Vagina (tissue), 2 donors: ENCODE measurements around the gene SPRYD3. TPM values are rescaled to one million over a fixed set of nuclear protein-coding genes. Genes with fewer than 3 reads are reported as not detected.

ENCODE experiments used
- DNase-seq, 2 donors: peaks; one replicate each; pipeline ENCODE4 v3.0.0-alpha.2; 2017; ENCODE audit errors: extremely low spot score in 2 of 2
- H3K27ac ChIP-seq: fragments of 200-600 bp; sonication (generic); one replicate; pipeline ENCODE4 v1.5.1; 2019
- H3K27me3 ChIP-seq: fragments of 200-600 bp; sonication (generic); one replicate; pipeline ENCODE4 v1.5.1; 2019
- H3K36me3 ChIP-seq, 2 donors: fragments of 200-600 bp; sonication (generic); one replicate each; pipeline ENCODE4 v1.5.1; 2017 to 2019
- H3K4me1 ChIP-seq: fragments of 200-600 bp; sonication (generic); one replicate; pipeline ENCODE4 v1.5.1; 2019
- H3K4me3 ChIP-seq, 2 donors: fragments of 200-600 bp; sonication (generic); 1 replicate in 1 of 2; 2 replicates in 1 of 2; pipeline ENCODE4 v1.5.1; 2016 to 2019
- H3K9me3 ChIP-seq: fragments of 200-600 bp; sonication (generic); one replicate; pipeline ENCODE4 v1.5.1; 2019
- POLR2A ChIP-seq, 2 donors: fragments of 450-650 bp; IDR thresholded peaks; one replicate each; pipeline ENCODE4 v1.6.1; 2017; ENCODE audit warnings: antibody characterized with exemption in 2 of 2, mild to moderate bottlenecking in 2 of 2, moderate library complexity in 2 of 2
- POLR2AphosphoS5 ChIP-seq, 2 donors: sonication (generic); formaldehyde crosslinking; IDR thresholded peaks; one replicate each; pipeline ENCODE4 v1.9.0; 2017; ENCODE audit warnings: antibody characterized with exemption in 2 of 2, mild to moderate bottlenecking in 2 of 2, low read depth in 1 of 2; ENCODE audit not compliant: insufficient read depth in 1 of 2
- intact Hi-C: fragments of 100-400 bp; cut with DNase I; formaldehyde crosslinking; loops from one replicate; pipeline ENCODE4 v1.15.1; 2023
- total RNA-seq: library from RNA; depleted of rRNA; stranded (reverse); fragments of >200 nt; gene quantifications from one replicate; pipeline ENCODE4 v1.2.3, GENCODE V29; 2016
- TF ChIP-seq, protein P1 (sequence below), 3 experiments: fragments of 450-650 bp in 2 of 3; fragments of 200-600 bp in 1 of 3; sonication (generic) in 1 of 3; IDR thresholded peaks; one replicate each; pipeline ENCODE4 v1.5.1; 2017 to 2019; ENCODE audit warnings: antibody characterized with exemption in 3 of 3, mild to moderate bottlenecking in 2 of 3, moderate library complexity in 2 of 3

Gene SPRYD3
- total RNA-seq, 1 donor from 2014 or later = 27.0 TPM

DNA sequence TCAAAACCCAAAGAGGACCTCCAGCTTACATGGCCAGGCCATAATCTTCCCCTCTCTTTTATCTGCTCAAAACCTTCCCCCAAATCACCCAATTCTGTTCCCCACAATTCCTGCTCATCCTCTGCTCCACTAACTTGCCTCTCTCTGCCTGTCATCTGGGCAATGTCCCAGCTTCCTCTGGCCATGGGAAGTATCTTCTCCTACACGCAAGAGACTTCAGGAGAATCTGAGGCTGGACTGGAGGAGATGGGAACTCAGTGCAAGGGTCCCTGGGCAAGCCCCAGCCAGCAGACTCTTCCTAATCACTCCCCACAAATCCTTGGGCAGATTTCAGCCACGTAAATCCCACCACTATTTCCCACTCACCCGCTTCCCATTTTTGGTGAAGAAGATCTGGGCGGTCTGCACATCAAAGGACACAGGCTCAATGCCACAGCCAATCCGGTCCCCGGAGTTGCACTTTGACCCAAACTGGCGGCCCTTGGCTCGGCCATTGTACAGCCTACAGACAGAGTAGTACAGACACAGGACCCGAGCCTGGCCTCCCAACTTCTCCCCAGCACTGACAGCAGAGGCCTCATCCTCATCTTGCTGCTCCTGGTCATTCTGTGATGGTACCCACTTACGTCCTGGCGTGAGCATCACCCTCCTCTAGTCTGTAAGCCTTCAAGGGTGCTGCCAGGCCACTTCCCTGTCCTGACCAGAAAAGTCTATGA is 4.7 kb downstream of the SPRYD3 start:
- Histone ChIP-seq H3K4me3 (no peak overlapping the region), H3K36me3 (peaks cover 0 to 30% of the 10 kb centered on the region in 2 donors), H3K4me1 (peaks cover 88% of the 10 kb centered on the region), H3K27ac (peak overlapping the region; percentile 83), H3K27me3 (no peaks in the 10 kb centered on the region), H3K9me3 (no peaks in the 10 kb centered on the region)
- DNase-seq = peak in 1 of 2 donors; percentile 87
- no peak for TF ChIP-seq POLR2A (IDR thresholded peaks at IDR 0.05)
- TF ChIP-seq, protein P1, sequence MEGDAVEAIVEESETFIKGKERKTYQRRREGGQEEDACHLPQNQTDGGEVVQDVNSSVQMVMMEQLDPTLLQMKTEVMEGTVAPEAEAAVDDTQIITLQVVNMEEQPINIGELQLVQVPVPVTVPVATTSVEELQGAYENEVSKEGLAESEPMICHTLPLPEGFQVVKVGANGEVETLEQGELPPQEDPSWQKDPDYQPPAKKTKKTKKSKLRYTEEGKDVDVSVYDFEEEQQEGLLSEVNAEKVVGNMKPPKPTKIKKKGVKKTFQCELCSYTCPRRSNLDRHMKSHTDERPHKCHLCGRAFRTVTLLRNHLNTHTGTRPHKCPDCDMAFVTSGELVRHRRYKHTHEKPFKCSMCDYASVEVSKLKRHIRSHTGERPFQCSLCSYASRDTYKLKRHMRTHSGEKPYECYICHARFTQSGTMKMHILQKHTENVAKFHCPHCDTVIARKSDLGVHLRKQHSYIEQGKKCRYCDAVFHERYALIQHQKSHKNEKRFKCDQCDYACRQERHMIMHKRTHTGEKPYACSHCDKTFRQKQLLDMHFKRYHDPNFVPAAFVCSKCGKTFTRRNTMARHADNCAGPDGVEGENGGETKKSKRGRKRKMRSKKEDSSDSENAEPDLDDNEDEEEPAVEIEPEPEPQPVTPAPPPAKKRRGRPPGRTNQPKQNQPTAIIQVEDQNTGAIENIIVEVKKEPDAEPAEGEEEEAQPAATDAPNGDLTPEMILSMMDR (IDR thresholded peaks at IDR 0.05) = no peak
- no peak for TF ChIP-seq POLR2AphosphoS5 (IDR thresholded peaks at IDR 0.05; ENCODE audit: insufficient read depth in 1 of 2, low read depth in 1 of 2)
- intact Hi-C loops = loop anchor here (5.0 kb wide), 1 partner anchor 672 kb away; no protein-coding TSS in a partner anchor

DNA sequence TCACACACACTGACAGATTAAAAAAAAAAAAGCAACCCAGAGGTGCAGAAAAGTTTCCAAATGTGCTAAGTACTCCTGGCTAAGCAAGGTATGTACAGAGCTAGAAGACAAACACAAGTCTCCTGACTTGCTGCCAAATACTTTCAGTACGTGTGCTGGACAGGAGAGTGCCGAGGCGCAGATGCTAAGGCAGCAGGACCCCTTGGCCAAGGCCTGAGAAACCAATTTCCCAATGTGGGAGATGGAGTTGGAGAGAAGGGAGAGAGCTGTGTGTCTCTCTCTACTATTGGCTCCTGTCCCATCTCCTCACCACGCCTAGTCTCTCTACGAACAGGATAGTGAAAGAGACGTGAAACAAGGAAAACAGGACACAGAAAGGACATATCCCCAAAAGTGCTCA is 5.3 kb downstream of the SPRYD3 start:
- peak in 1 of 2 donors; percentile 89 for DNase-seq
- Histone ChIP-seq H3K36me3 (peaks cover 0 to 30% of the 10 kb centered on the region in 2 donors), H3K9me3 (no peaks in the 10 kb centered on the region), H3K27me3 (no peaks in the 10 kb centered on the region), H3K4me1 (peaks cover 93% of the 10 kb centered on the region), H3K27ac (peak overlapping the region; percentile 83), H3K4me3 (no peak overlapping the region)
- intact Hi-C loops = loop anchor here (5.0 kb wide), 1 partner anchor 672 kb away; no protein-coding TSS in a partner anchor
- TF ChIP-seq, protein P1 (IDR thresholded peaks at IDR 0.05) = no peak
- TF ChIP-seq POLR2AphosphoS5 (IDR thresholded peaks at IDR 0.05; ENCODE audit: insufficient read depth in 1 of 2, low read depth in 1 of 2) = no peak

DNA sequence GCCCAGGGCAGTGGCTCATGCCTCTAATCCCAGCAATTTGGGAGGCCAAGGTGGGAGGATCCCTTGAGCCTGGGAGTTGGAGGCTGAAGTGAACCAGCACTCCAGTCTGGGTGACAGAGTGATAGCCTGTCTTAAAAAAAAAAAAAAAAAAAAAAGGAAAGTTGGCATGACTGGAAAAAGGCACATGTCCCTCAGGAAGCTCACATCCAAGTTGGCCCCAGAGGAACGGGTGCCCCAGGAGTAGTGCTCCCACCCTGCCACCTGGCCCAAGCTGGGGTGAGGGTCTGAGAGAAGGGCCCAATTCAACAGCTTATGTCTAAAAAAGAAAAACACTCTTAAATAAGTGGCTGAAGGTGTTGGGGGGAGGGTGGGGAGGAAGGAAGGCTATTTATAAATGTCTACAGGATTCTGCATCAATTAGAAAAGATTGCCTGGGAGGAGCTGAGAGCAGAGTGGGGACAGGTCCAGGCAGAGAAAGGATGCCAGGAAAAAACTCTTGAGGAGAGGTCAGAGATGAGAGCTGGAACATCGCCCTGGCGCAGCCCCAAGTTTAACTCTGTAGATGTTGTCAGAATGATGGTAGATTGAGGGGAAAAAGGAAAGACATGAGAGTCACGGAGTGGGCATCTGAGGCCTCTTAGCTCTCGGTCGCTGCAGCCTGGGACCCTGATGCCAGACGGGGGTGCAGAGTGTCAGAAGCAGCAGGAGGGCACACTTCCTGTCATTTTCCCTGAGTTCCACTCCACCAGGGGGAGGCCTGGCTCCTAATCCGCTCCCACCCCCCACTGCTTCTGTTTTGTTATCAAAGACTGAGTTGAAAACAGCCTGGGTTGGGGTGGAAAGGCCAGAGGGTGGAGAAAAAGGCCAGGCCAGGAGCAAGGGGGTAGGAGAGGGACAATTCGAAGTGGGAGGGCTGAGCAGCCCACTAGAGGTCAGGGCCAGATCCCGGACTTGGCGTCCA is 7.3 kb downstream of the SPRYD3 start:
- Histone ChIP-seq H3K27ac (peak overlapping the region; percentile 89), H3K36me3 (peaks cover 0 to 28% of the 10 kb centered on the region in 2 donors), H3K4me1 (peaks cover 84% of the 10 kb centered on the region), H3K9me3 (no peaks in the 10 kb centered on the region), H3K4me3 (no peak overlapping the region), H3K27me3 (no peaks in the 10 kb centered on the region)
- no peak for TF ChIP-seq POLR2A (IDR thresholded peaks at IDR 0.05)
- TF ChIP-seq, protein P1 (IDR thresholded peaks at IDR 0.05) = no peak
- peak; percentile 47 to 58 for TF ChIP-seq POLR2AphosphoS5 (IDR thresholded peaks at IDR 0.05; ENCODE audit: insufficient read depth in 1 of 2, low read depth in 1 of 2)
- intact Hi-C loops = loop anchor here (5.0 kb wide), 1 partner anchor 670 kb away; no protein-coding TSS in a partner anchor
- DNase-seq = peak in 1 of 2 donors; percentile 90

DNA sequence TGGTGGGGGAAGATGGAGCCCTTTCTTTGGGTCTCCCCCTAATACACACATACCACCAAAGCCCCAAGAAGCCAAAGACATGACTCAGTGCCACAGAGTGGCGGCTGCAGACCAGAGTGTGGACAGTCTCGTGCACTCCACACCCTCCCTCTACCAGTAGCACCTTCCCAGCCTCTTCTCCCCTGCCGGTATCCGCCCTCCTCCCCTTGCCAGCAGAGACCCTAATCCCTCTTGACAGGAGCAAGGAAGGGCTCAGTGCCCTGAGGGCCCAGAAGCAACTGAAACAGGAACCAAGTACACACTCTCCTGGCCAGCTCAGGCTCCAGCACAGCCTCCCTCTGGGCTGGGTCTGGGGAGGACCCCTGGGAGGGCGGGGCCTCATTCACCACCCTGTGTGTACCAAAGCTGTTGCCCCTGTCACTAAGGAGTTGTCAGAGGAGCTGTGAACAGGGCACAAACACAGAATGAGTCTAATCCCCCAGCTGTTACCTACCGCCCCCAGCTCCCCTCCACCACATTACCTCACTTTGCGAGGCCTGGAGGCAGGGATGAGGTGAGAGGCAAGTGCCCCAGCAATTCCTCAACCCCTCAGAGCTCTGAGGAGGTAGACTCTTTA is 8.2 kb downstream of the SPRYD3 start:
- Histone ChIP-seq H3K27me3 (no peaks in the 10 kb centered on the region), H3K4me3 (no peak overlapping the region), H3K36me3 (peaks cover 0 to 19% of the 10 kb centered on the region in 2 donors), H3K4me1 (peaks cover 84% of the 10 kb centered on the region), H3K27ac (peak overlapping the region; percentile 89), H3K9me3 (no peaks in the 10 kb centered on the region)
- DNase-seq = peak in 1 of 2 donors; percentile 86
- TF ChIP-seq POLR2AphosphoS5 (IDR thresholded peaks at IDR 0.05; ENCODE audit: insufficient read depth in 1 of 2, low read depth in 1 of 2) (no peak), POLR2A (IDR thresholded peaks at IDR 0.05) (no peak)
- TF ChIP-seq, protein P1 (IDR thresholded peaks at IDR 0.05) = no peak
- intact Hi-C loops = loop anchor here (5.0 kb wide), 1 partner anchor 669 kb away; no protein-coding TSS in a partner anchor
